ENCODE results near the gene UCN. TPM values are rescaled to one million over a fixed set of nuclear protein-coding genes. Genes with fewer than 3 reads are reported as not detected.
A peak's percentile ranks its signal among the peaks of the same experiment; 100 is the strongest.
"Not testable (repeated sequence)": the region's sequence is repeated elsewhere in the genome, so short reads cannot be mapped to it uniquely, and the experiment has no call there.

Gene UCN
- polyA plus RNA-seq, 1 donor from 2014 or later = 1.6 TPM

GRCh38 chr2:27322766-27323595 is 14.7 kb upstream of the UCN start, which contains the start of gene MPV17:
TSS of gene MPV17 (minus strand) at chr2:27323097. CDS start at chr2:27322517, 580 bp downstream.
- Mint-ChIP-seq H3K27ac (peak within 1 kb of the TSS; percentile 92 to 99 (median 94)), H3K4me3 (peak within 1 kb of the TSS; percentile 87 to 99 (median 98)), H3K27me3 (no peaks in the 10 kb centered on the region), H3K4me1 (peaks cover 12 to 15% (median 15%) of the 10 kb centered on the region in 3 donors), H3K9me3 (no peaks in the 10 kb centered on the region), H3K36me3 (peaks cover 4% of the 10 kb centered on the region)

GRCh38 chr2:27322301-27322765 is 14.1 kb upstream of the UCN start:
- H3K27me3 Mint-ChIP-seq = no peaks in the 10 kb centered on the region
- H3K4me3 Mint-ChIP-seq = peak overlapping the region; percentile 87 to 99 (median 98)
- H3K9me3 Mint-ChIP-seq = no peaks in the 10 kb centered on the region
- peaks cover 5% of the 10 kb centered on the region for H3K36me3 Mint-ChIP-seq
- peaks cover 12 to 15% (median 15%) of the 10 kb centered on the region in 3 donors for H3K4me1 Mint-ChIP-seq
- H3K27ac Mint-ChIP-seq = peak overlapping the region; percentile 92 to 99 (median 94)

- H3K27me3 Mint-ChIP-seq = no peaks in the 10 kb centered on the region
- peak overlapping the region in 1 of 3 donors; percentile 71 for H3K27ac Mint-ChIP-seq
- peaks cover 2% of the 10 kb centered on the region for H3K36me3 Mint-ChIP-seq
- peak overlapping the region in 1 of 4 donors; percentile 2 for H3K4me3 Mint-ChIP-seq
- H3K9me3 Mint-ChIP-seq = no peaks in the 10 kb centered on the region
- H3K4me1 Mint-ChIP-seq = peaks cover 12 to 15% (median 15%) of the 10 kb centered on the region in 3 donors
Observed at GRCh38 chr2:27320958-27321543, 12.8 kb upstream of the UCN start.

DNA sequence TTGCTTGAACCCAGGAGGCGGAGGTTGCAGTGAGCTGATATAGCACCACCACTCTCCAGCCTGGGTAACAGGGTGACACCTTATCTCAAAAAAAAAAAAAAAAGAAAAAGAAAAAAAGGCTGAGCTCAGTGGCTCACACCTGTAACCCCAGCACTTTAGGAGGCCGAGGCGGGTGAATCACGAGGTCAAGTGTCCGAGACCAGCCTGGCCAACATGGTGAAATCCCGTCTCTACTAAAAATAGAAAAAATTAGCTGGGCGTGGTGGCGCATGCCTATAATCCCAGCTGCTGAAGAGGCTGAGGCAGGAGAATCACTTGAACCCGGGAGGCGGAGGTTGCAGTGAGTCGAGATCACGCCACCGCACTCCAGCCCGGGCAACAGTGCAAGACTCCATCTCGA is 11.6 kb upstream of the UCN start:
- not testable (repeated sequence) for H3K4me3 Mint-ChIP-seq, H3K36me3 Mint-ChIP-seq, H3K27me3 Mint-ChIP-seq, H3K27ac Mint-ChIP-seq, H3K9me3 Mint-ChIP-seq
- H3K4me1 Mint-ChIP-seq = peaks cover 12 to 15% (median 15%) of the 10 kb centered on the region in 3 donors

GRCh38 chr2:27316655-27317412 is 8.6 kb upstream of the UCN start:
- Mint-ChIP-seq H3K36me3 (peaks cover 5% of the 10 kb centered on the region), H3K4me1 (peaks cover 0 to 5% (median 2%) of the 10 kb centered on the region in 3 donors), H3K27me3 (no peaks in the 10 kb centered on the region), H3K9me3 (no peaks in the 10 kb centered on the region), H3K27ac (peak overlapping the region in 1 of 3 donors; percentile 39), H3K4me3 (no peak overlapping the region)

GRCh38 chr2:27315122-27315521 is 6.9 kb upstream of the UCN start:
- H3K27me3 Mint-ChIP-seq = no peaks in the 10 kb centered on the region
- no peaks in the 10 kb centered on the region for H3K4me1 Mint-ChIP-seq
- H3K27ac Mint-ChIP-seq = no peak overlapping the region
- H3K36me3 Mint-ChIP-seq = peaks cover 8% of the 10 kb centered on the region
- no peaks in the 10 kb centered on the region for H3K9me3 Mint-ChIP-seq
- H3K4me3 Mint-ChIP-seq = no peak overlapping the region

GRCh38 chr2:27314709-27315108 is 6.5 kb upstream of the UCN start:
- Mint-ChIP-seq H3K27ac (no peak overlapping the region), H3K36me3 (peaks cover 10% of the 10 kb centered on the region), H3K4me3 (no peak overlapping the region)

DNA sequence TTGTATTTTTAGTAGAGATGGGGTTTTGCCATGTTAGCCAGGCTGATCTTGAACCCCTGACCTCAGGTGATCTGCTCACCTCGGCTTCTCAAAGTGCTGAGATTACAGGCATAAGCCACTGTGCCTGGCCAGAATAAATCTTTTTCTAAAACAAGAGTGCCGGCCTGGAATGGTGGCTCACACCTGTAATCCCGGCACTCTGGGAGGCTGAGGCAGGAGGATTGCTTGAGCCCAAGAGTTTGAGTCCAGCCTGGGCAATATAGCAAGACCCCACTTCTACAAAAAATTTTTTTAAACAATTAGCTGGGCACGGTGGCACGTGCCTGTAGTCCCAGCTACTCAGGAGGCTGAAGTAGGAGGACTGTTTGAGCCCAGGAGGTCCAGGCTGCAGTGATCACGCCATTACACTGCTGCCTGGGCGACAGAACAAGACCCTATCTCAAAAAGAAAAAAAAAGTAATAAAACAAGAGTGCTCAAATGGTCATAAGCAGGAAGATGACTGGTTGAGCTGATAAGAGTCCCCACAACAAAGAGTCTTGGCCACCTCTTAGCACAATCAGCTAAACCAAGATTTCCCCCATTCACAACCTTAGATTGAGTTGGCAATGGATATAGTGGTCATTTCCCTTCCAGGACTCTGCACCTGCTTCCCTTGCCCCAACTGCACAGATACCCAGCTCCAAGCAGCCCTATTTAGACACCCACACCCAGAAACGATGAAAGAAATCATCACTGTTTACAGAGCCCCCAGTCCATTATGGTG is 5.8 kb upstream of the UCN start:
- H3K27ac Mint-ChIP-seq = no peak overlapping the region
- H3K27me3 Mint-ChIP-seq = no peaks in the 10 kb centered on the region
- H3K4me3 Mint-ChIP-seq = no peak overlapping the region
- no peaks in the 10 kb centered on the region for H3K4me1 Mint-ChIP-seq
- H3K9me3 Mint-ChIP-seq = no peaks in the 10 kb centered on the region
- H3K36me3 Mint-ChIP-seq = peaks cover 11% of the 10 kb centered on the region

More at GRCh38 chr2:27314709-27315108, 6.5 kb upstream of the UCN start:
- Mint-ChIP-seq H3K27me3 (no peaks in the 10 kb centered on the region), H3K9me3 (no peaks in the 10 kb centered on the region), H3K4me1 (no peaks in the 10 kb centered on the region)

- Mint-ChIP-seq H3K4me3 (no peak overlapping the region), H3K27ac (peak overlapping the region in 1 of 3 donors; percentile 59), H3K27me3 (peaks cover 6% of the 10 kb centered on the region), H3K36me3 (peaks cover 9% of the 10 kb centered on the region), H3K4me1 (no peaks in the 10 kb centered on the region), H3K9me3 (no peaks in the 10 kb centered on the region)
Observed at GRCh38 chr2:27312152-27312551, 3.9 kb upstream of the UCN start.

GRCh38 chr2:27309651-27310050 is 1.4 kb upstream of the UCN start:
- Mint-ChIP-seq H3K4me1 (no peaks in the 10 kb centered on the region), H3K27ac (no peak overlapping the region), H3K36me3 (peaks cover 6% of the 10 kb centered on the region), H3K9me3 (no peaks in the 10 kb centered on the region), H3K27me3 (peaks cover 18% of the 10 kb centered on the region), H3K4me3 (no peak overlapping the region)

DNA sequence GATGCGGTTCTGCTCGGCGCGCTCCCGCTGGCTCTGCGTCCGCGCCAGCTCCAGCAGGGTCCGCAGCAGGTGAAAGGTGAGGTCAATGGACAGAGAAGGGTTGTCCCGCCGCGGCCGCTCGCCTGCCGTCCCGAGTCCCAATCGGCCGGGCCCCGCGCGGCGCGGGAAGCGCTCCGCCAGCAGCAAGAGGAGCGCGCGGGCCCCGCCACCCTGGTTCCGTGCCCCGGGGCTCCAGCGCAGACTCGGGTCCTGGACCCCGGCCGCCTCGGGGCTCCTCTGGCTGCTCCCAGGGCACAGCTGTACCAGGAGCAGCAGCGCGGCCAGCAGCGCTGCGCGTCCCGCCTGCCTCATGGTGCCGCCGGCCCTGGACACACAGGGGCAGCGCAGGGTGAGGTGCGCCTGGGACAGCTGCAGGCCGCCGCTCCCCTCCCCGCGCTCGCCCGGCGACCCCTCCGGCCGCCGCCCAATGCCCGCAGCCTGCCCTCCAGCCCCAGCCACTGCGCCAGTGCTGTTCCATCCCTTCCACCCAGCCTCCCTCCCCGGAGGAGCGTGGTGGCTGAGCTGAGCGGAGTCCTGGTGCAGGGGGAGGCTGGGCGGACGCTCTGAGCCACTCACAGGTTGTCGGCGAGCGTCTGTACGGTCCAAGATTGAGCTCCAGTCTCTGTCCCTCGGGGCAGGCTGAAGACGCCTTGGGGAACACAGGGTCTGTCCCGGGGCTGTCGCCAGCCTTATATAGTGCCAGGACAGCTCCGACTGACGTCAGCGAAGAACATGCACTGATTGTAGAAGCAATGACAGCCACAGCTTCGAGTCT is 493 bp downstream of the UCN start:
- Mint-ChIP-seq H3K27me3 (peaks cover 18% of the 10 kb centered on the region), H3K27ac (no peak overlapping the region), H3K4me3 (no peak overlapping the region), H3K9me3 (no peaks in the 10 kb centered on the region), H3K4me1 (peaks cover 0 to 3% (median 0%) of the 10 kb centered on the region in 3 donors), H3K36me3 (peaks cover 7% of the 10 kb centered on the region)

DNA sequence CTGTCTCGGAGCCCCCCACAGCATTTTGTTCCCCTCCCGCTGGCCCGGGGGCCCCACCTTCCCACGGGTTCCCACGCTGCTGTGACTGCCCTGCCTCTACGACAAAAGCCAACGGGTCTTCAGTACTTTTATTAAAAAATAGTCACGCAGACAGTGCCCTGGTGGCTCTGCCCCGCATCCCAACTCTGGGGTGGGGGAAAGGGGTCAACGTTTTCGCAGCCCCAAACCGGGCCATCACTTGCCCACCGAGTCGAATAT is 1.0 kb downstream of the UCN start:
- no peak overlapping the region for H3K27ac Mint-ChIP-seq
- H3K27me3 Mint-ChIP-seq = peaks cover 18% of the 10 kb centered on the region
- H3K4me3 Mint-ChIP-seq = no peak overlapping the region
- peaks cover 7% of the 10 kb centered on the region for H3K36me3 Mint-ChIP-seq
- H3K4me1 Mint-ChIP-seq = peaks cover 0 to 4% (median 0%) of the 10 kb centered on the region in 3 donors
- H3K9me3 Mint-ChIP-seq = no peaks in the 10 kb centered on the region

- H3K36me3 Mint-ChIP-seq = peaks cover 7% of the 10 kb centered on the region
- H3K27ac Mint-ChIP-seq = no peak overlapping the region
- peak overlapping the region in 2 of 4 donors; percentile 54 to 60 for H3K4me3 Mint-ChIP-seq
- H3K27me3 Mint-ChIP-seq = peaks cover 18% of the 10 kb centered on the region
- H3K9me3 Mint-ChIP-seq = no peaks in the 10 kb centered on the region
- H3K4me1 Mint-ChIP-seq = peaks cover 0 to 4% (median 0%) of the 10 kb centered on the region in 3 donors
Observed at GRCh38 chr2:27306573-27307286, 1.5 kb downstream of the UCN start.
